Measurements from ENCODE around the gene HTRA3. TPM values are rescaled to one million over a fixed set of nuclear protein-coding genes. Genes with fewer than 3 reads are reported as not detected.
A peak's percentile ranks its signal among the peaks of the same experiment; 100 is the strongest.
"Not testable (repeated sequence)": the region's sequence is repeated elsewhere in the genome, so short reads cannot be mapped to it uniquely, and the experiment has no call there.

Gene HTRA3
- total RNA-seq, 2 donors from 2014 or later: not detected

DNA sequence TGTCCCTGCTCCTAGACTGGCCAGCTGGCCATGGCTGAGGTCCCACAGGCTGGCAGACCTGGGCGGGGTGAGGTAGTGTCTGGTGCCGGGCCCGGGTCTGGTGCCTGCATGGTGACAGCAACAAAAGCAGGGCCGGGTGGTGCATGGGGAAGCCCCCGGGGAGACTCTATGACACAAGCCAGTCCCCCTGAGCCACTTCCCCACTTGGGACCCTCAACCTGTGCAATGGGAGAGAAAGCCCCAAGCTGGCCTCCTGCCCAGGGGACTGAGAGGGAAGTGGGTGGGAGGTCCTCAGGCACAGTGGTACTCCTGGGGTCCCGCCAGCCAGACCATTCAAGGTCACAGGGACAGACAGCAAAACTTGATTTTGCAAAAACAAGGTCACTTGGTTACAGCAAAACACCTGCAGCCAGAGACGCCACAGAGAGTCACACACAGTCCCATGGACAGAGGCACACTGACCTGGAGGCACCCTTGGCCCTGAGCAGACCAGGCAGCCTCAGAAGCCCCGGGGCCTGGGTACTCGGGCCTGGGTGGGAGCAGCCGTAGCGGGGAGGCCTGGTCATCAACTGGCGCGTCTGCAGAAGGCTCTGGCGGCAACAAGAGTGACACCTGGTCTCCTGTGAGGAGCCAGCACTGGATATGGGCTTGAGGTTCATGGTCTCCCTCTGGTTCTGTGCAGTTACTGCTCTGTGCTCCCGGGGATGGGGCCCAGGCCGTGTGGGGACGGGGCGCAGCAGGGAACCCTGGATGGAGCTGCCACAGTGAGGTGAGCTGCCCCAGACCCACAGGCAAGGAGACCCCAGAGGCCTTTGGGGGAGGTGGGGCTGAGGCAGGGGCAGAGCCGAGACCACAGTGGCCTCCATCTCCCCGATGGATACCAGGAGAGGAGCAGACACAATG is 60.6 kb downstream of the HTRA3 start:
- Mint-ChIP-seq H3K27ac (no peak overlapping the region), H3K36me3 (peaks cover 0 to 3% of the 10 kb centered on the region in 2 donors), H3K9me3 (peaks cover 0 to 3% of the 10 kb centered on the region in 2 donors)
- ATAC-seq: no peak
- DNase-seq (ENCODE audit: low spot score in 2 of 2): peak in 1 of 2 donors; percentile 51

DNA sequence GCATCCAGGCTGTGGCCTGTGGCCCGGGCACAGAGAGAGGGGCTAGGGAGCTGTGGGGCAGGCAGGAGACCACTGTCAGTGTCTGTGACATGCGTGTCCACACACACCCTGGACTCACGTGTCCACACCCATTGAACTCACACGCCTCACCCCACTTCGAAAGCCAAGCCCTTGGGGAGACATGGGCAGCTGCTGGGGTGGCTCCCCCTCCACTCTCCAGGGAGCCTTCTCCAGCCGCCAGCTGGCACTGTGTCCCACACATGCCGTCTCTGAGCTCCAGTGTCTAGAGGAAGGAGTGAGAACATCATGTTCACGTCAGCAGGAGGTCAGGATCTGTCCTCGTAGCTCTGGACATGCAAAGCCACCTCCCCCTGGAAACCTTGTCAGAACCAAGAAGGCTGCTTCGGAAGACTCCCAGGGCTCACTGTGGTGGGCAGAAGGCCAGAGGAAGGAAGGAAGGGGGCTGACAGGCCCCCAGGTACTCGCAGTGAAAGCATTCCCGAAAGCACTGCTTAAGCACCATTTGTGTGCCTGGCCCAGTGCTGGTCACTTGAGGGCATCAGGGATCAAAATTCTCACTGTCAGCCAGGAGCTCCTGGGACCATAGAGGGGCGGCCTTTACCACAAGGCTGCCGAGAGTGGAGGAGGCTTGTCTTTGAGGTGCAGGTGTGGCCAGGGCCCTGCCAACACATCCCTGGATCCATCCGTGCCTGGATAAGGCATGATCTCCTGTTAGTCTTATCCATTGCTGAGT is 61.4 kb downstream of the HTRA3 start:
- Mint-ChIP-seq H3K9me3 (peaks cover 3 to 8% of the 10 kb centered on the region in 2 donors), H3K36me3 (peaks cover 0 to 10% of the 10 kb centered on the region in 2 donors), H3K27ac (no peak overlapping the region)
- DNase-seq (ENCODE audit: low spot score in 2 of 2): peak in 1 of 2 donors; percentile 21
- ATAC-seq: no peak

DNA sequence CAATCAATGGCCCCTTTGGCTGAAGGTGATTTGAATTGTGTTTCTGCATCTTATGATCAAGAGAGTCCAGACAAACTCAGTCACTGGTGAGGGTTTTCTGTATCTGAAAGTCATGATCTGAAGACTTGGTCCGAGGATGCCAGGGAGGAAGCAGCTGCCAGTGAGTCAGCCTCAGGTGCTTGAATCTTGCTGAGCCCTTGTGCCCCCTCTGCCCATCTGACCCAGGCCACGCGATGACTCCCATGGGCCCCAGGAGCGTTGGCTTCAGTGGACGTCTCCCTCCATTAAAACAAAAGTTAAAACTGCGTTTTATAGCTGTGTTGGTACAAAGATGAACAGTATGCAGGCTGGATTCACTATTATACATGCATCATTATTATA is 62.0 kb downstream of the HTRA3 start:
- Mint-ChIP-seq H3K9me3 (peaks cover 5 to 12% of the 10 kb centered on the region in 2 donors), H3K27ac (no peak overlapping the region), H3K36me3 (peaks cover 0 to 13% of the 10 kb centered on the region in 2 donors)
- DNase-seq (ENCODE audit: low spot score in 2 of 2): peak in 1 of 2 donors; percentile 0
- no peak for ATAC-seq

DNA sequence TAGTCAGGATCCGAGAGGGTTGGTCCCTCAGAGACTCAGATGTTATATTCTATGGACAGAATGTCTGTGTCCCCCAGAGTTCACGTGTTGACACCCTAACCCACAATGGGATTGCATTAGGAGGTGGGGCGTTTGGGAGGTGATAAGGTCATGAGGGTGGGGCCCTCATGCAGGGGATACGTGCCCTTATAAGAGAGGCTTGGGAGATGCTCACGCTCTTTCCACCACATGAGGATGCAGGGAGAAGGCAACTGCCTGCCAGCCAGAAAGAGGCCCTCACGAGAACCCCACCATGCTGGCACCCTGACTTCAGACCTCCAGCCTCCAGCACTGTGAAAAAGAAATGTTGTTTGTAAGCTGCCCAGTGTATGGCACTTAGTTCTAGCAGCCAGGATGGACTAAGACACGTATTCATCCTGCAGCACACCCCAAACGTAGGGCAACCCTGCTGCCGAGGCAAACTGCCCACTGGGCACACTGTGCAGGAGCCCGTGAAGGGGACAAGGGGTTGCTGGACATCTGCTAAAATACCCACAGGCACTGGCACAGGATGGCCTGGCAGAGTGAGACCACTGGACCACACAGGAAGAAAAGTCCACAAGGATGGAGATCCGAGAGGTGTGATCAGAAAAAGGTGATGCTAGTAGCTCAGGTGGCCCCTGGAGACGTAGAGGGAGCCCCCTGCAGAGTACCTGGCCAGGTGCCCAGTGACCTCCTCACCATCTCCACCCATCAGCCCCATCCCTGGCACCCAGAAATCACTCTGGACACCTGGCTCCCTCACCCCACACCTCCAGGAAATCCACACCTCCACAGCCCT is 62.7 kb downstream of the HTRA3 start:
- DNase-seq (ENCODE audit: low spot score in 2 of 2) (peak in 1 of 2 donors; percentile 40), ATAC-seq (no peak)
- Mint-ChIP-seq H3K36me3 (peaks cover 0 to 17% of the 10 kb centered on the region in 2 donors), H3K9me3 (peaks cover 5 to 16% of the 10 kb centered on the region in 2 donors), H3K27ac (no peak overlapping the region)

DNA sequence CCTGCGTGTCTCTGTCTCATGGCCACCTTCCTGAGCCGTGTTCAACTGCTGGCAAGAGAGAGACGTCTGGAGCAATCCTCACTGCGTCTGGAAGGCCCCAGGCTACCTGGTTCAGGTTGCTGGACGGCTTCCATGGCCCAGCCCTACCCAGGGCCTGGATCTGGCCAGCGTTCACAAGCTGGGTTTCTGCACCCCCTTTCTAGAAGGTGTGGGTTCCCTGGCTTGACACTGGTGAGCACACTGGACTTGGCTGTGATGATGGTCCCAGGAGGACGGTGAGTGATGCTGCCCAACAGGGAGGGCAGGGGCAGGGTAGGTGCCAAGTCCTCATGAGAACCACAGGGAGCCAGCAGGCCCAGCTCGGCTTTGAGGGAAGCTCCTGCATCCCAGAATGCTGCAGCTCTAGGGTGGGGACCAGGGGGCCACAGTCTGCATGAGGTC is 63.4 kb downstream of the HTRA3 start:
- peaks cover 5 to 16% of the 10 kb centered on the region in 2 donors for H3K9me3 Mint-ChIP-seq

DNA sequence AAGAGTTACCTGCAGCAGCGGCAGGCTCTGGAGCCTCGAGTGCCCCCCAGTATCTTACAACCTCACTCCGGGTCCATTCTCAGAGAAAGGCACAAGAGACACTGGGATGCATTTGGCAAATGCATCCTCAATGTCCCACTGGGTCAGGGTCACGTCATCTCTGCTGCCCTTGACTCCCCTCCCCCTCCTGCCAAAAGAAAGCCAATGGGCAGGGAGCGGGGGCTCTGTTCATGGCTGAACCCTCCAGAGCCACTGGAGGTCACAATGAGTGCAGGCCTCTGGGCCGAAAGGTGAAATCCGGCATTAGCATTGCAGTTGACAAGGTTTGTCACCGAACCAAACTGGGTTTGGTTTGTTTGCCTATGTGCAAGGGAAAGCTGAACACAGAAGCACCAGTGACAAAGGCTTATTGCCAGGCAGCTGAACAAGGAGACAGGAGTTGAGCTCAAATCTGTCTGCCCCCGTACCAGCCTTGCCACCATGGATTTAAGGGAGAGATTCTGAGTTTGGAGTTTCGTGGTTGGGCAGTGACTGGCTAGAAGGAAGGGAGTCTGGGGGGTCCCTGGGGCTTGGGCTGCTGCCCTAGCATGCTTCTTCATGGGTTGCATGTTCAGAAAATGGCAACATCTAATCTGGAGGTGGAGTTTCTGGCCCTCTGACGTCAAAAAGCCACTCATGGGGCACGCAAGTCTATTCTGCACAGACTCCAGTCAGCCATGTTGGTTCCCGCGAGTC is 64.3 kb downstream of the HTRA3 start:
- Mint-ChIP-seq H3K36me3 (peaks cover 0 to 17% of the 10 kb centered on the region in 2 donors), H3K9me3 (peaks cover 10 to 22% of the 10 kb centered on the region in 2 donors), H3K27ac (no peak overlapping the region)
- DNase-seq (ENCODE audit: low spot score in 2 of 2) (peak in 1 of 2 donors; percentile 31), ATAC-seq (no peak)

More for the DNA sequence above, 63.4 kb downstream of the HTRA3 start:
- ATAC-seq (no peak), DNase-seq (ENCODE audit: low spot score in 2 of 2) (peak in 1 of 2 donors; percentile 20)
- Mint-ChIP-seq H3K36me3 (peaks cover 0 to 17% of the 10 kb centered on the region in 2 donors), H3K27ac (no peak overlapping the region)

DNA sequence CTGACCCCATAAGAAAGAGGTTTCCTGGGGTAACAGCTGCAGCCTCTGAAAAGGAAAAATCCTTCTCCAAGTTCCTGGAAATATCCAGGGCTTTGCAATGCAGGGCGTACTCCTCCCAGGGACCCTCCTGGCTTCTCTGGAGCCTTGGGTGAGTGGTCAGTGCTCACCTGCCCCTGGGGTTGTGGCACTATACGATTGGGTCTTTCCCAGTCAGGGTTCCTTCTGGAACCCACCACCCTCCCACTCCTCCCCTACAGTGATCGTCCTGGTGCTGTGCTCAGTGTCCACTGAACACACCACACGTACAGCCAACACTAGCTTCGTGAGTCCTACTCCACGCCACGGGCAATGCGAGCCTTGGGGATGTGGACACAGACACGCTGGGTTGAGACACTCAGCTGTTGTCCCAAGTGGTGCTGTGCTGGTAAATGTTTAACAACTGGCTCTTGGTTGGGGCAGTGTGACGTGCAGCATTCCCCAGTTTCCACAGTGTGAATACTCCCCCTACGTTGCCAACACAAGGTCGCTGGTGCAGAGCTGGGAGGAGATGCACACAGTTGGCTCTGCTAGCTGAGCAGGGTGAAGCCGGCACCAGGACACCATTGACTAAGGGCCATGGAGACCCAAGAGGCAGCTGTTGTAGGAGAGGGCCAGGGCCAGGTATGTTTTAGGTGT is 65.4 kb downstream of the HTRA3 start:
- Mint-ChIP-seq H3K9me3 (peaks cover 10 to 22% of the 10 kb centered on the region in 2 donors), H3K36me3 (peaks cover 0 to 17% of the 10 kb centered on the region in 2 donors), H3K27ac (no peak overlapping the region)
- DNase-seq (ENCODE audit: low spot score in 2 of 2) (peak in 1 of 2 donors; percentile 31), ATAC-seq (no peak)

DNA sequence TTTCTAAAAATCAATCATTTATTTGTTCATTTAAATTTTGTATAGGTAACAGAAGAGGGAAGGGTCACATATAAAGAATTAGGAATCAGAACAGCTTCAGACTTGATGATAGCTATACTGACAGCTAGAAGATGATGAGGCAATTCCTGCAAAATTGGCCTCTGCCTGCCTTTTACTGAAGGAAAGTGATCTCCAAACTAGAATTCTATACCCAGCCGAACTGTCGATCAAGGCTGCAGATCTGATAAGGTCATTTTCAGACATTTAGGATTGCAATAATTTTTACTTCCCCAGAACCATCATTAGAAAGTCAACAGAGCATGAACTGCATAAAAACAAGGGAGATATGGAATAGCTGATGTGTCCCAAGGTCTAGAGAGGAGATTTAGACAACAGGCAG is 66.3 kb downstream of the HTRA3 start:
- ATAC-seq (no peak), DNase-seq (ENCODE audit: low spot score in 2 of 2) (no peak)
- H3K36me3 Mint-ChIP-seq: peaks cover 0 to 17% of the 10 kb centered on the region in 2 donors
- H3K27ac Mint-ChIP-seq: no peak overlapping the region
- peaks cover 10 to 22% of the 10 kb centered on the region in 2 donors for H3K9me3 Mint-ChIP-seq

DNA sequence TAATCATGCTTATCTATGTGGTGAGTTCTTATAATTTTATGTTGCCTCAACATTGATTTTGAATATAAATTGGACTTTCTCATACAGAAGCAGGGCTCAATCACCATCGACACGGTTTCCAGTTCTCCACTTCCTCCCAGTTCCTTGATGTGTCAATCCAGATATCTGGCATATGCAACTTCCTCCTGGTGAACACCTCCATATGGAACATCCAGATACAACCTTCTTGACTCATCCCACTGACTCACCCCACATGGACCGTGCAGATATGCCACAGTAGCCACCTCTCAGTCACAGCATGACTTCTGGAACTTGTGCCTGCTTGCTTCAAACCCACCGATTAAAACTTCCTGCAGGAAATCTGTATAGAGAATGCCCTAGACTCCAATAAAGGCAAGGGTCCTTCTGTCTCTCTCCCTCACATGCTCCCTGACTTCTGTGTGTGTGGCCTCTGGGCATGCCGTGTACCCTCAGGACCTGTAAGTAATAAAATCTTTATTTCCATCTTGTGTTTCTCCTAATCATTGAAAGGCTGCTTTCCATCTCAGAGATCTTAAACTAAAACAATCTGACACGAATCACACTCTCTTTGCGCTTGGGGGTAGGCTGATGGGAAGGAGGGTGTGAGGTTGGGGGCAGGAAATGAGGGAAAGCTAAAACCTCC is 67.0 kb downstream of the HTRA3 start:
- Mint-ChIP-seq H3K36me3 (peaks cover 0 to 17% of the 10 kb centered on the region in 2 donors), H3K27ac (no peak overlapping the region), H3K9me3 (peaks cover 10 to 22% of the 10 kb centered on the region in 2 donors)
- no peak for DNase-seq (ENCODE audit: low spot score in 2 of 2)
- no peak for ATAC-seq

DNA sequence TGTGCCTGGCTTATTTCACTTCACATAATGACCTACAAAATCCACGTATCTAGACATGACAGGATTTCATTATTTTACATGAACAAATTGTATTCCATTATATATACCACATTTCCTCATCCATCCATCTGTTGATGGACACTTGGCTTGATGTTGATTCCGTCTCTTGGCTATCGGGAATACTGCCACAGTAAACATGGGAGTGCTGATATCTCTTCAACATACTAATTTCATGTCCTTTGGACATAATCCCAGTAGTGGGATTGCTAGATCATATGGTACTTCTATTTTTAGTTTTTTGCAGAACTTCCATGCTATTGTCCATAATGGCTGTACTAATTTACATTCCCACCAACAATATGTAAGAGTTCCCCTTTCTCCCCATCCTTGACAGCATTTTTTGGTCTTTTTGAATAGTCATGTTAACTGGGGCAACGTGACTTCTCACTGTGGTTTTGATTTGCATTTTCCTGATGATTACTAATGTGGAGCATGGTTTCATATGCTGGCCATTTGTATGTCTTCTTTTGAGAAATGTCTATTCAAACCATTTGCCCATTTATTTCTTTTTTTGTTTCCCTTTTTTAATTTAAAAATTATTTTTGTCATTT is 68.9 kb downstream of the HTRA3 start:
- H3K36me3 Mint-ChIP-seq: peaks cover 0 to 17% of the 10 kb centered on the region in 2 donors
- no peak for ATAC-seq
- peaks cover 10 to 22% of the 10 kb centered on the region in 2 donors for H3K9me3 Mint-ChIP-seq
- DNase-seq (ENCODE audit: low spot score in 2 of 2): no peak
- no peak overlapping the region for H3K27ac Mint-ChIP-seq

DNA sequence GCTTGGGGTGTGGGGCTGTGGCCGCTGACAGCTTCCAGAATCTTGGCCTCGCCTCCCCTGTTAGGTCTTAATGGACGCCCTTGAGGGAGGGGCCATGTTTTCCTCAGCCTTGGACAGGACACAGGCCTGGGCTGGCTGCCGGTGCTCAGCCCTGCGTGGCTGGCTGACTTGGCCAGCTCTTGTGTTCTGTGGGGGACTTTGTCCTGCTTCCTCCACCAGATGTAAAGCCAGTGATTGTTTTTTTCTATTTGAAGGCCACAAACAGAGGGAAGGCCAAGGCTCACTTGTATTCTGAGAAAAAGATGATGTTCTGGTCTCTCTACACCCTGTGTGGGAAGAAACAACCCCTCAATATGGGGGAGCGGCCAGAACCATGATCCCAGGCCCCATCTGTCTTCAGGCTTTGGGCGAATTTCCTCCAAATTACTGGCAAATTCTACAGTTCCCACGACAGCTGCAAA is 71.3 kb downstream of the HTRA3 start:
- peak overlapping the region in 1 of 2 donors; percentile 70 for H3K27ac Mint-ChIP-seq
- H3K9me3 Mint-ChIP-seq: peaks cover 9 to 16% of the 10 kb centered on the region in 2 donors
- no peak for DNase-seq (ENCODE audit: low spot score in 2 of 2)
- H3K36me3 Mint-ChIP-seq: peaks cover 0 to 9% of the 10 kb centered on the region in 2 donors
- no peak for ATAC-seq

DNA sequence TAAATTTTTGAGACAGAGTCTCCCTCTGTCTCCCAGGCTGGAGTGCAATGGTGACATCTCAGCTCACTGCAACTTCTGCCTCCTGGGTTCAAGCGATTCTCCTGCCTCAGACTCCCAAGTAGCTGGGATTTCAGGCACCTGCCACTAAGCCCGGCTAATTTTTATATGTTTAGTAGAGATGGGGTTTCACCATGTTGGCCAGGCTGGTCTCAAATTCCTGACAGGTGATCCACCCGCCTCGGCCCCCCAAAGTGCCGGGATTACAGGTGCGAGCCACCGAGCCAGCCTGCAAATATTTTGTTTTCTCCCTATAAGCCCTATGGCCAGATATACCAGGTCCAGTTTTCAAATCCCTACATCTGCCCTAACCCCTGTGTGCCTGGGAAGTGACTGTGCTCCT is 71.7 kb downstream of the HTRA3 start:
- Mint-ChIP-seq H3K9me3 (peaks cover 5 to 12% of the 10 kb centered on the region in 2 donors), H3K27ac (peak overlapping the region in 1 of 2 donors; percentile 70)
- not testable (repeated sequence) for H3K36me3 Mint-ChIP-seq; ATAC-seq; DNase-seq (ENCODE audit: low spot score in 2 of 2)

DNA sequence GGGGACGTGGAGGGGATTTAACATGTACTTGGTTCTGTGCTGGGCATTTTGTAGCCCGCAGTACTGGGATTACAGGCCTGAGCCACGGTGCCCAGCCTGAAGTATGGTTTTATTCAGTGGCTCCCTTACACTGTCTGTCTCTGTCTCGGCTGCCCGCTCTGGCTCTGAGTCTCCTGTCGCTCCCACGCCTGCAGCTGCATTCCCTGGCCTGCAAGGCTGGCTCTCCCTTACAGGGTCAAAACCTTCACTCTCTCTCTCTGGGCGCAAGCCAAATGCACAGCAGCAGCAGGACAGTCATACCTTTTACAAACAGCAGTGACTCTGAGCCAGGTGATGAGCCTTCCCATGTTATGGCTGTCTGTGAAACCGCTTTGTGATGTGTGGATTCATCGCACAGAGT is 72.1 kb downstream of the HTRA3 start:
- H3K27ac Mint-ChIP-seq: no peak overlapping the region
- H3K9me3 Mint-ChIP-seq: peaks cover 5 to 8% of the 10 kb centered on the region in 2 donors
- DNase-seq (ENCODE audit: low spot score in 2 of 2) (no peak), ATAC-seq (no peak)
- peaks cover 0 to 3% of the 10 kb centered on the region in 2 donors for H3K36me3 Mint-ChIP-seq

DNA sequence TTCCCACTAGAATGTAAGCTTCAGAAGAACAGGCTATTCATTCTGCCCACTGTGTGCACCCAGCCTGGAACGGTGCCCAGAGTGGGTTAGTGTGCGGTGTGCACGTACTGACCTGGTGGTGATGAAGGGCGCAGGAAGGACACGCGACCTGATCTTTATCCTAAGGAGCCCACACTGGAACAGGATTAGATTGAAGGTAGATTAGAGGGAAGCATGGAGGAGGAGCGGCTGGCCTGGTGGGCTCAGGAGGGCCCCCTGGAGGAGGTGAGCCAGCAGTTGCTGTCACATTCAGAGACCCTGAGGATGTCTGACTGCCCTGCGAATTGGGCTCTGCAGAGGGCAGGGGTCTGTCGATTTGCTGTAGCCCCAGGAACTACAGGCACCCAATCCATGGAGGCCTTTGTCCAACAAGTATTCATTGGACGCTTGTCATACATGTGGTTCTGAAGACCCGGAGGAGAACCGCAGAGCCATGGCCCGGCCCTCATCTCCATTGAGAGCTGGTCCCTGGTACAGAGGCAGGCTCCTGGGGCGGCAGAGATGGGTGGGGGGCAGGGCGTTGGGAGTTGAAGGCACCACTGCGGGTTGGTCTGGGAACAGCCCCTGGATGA is 73.2 kb downstream of the HTRA3 start:
- Mint-ChIP-seq H3K36me3 (no peaks in the 10 kb centered on the region), H3K9me3 (peaks cover 5 to 6% of the 10 kb centered on the region in 2 donors), H3K27ac (no peak overlapping the region)
- DNase-seq (ENCODE audit: low spot score in 2 of 2): no peak
- ATAC-seq: no peak
